Stimulated activated CD8-positive, alpha-beta memory T cell treated with anti-CD3 and anti-CD28 coated beads, Interleukin-7, amount 100 ng/mL, for 4 hours (primary cell): Measurements from ENCODE around the gene PIK3R5.
A peak's percentile ranks its signal among the peaks of the same experiment; 100 is the strongest.
"Not testable (repeated sequence)": the region's sequence is repeated elsewhere in the genome, so short reads cannot be mapped to it uniquely, and the experiment has no call there.

Source experiments
- DNase-seq, 2 donors: peaks; one replicate each; pipeline ENCODE4 v3.0.0-alpha.2; 2020; ENCODE audit warnings: low read depth in 2 of 2

PIK3R5 gene

GRCh38 chr17:8859027-8859803, 106.3 kb downstream of the PIK3R5 start:
- DNase-seq = no peak

- peak in 1 of 2 donors; percentile 7 for DNase-seq
Measured at GRCh38 chr17:8857919-8858318, 107.6 kb downstream of the PIK3R5 start.

- DNase-seq = no peak
Measured at GRCh38 chr17:8856869-8857575, 108.5 kb downstream of the PIK3R5 start.

- DNase-seq = not testable (repeated sequence)
Measured at GRCh38 chr17:8856205-8856603, 109.3 kb downstream of the PIK3R5 start.

- DNase-seq = no peak
Measured at GRCh38 chr17:8855477-8856204, 109.9 kb downstream of the PIK3R5 start.

- DNase-seq = no peak
Measured at GRCh38 chr17:8851600-8851999, 113.9 kb downstream of the PIK3R5 start.

GRCh38 chr17:8849311-8850041, 116.0 kb downstream of the PIK3R5 start:
- DNase-seq = no peak

- DNase-seq = no peak
Measured at GRCh38 chr17:8847891-8848290, 117.6 kb downstream of the PIK3R5 start.

GRCh38 chr17:8846768-8847211, 118.7 kb downstream of the PIK3R5 start:
- DNase-seq = no peak

- DNase-seq = no peak
Measured at GRCh38 chr17:8844229-8845218, 121.0 kb downstream of the PIK3R5 start.

GRCh38 chr17:8843344-8843743, 122.2 kb downstream of the PIK3R5 start:
- no peak for DNase-seq

- no peak for DNase-seq
Measured at GRCh38 chr17:8841844-8842243, 123.7 kb downstream of the PIK3R5 start.

- no peak for DNase-seq
Measured at GRCh38 chr17:8839410-8839935, 126.0 kb downstream of the PIK3R5 start.

- no peak for DNase-seq
Measured at GRCh38 chr17:8838551-8839095, 126.9 kb downstream of the PIK3R5 start.

- no peak for DNase-seq
Measured at GRCh38 chr17:8837563-8838075, 127.9 kb downstream of the PIK3R5 start.

- no peak for DNase-seq
Measured at GRCh38 chr17:8836821-8837562, 128.5 kb downstream of the PIK3R5 start.

- no peak for DNase-seq
Measured at GRCh38 chr17:8835631-8836364, 129.7 kb downstream of the PIK3R5 start.

GRCh38 chr17:8835106-8835505, 130.4 kb downstream of the PIK3R5 start:
- no peak for DNase-seq
